ENCODE results near the gene ZNF581. TPM values are rescaled to one million over a fixed set of nuclear protein-coding genes. Genes with fewer than 3 reads are reported as not detected.

ZNF581 gene
- total and polyA plus RNA-seq, 7 donors: 10.2 to 18.6 (median 14.5) TPM

DNA sequence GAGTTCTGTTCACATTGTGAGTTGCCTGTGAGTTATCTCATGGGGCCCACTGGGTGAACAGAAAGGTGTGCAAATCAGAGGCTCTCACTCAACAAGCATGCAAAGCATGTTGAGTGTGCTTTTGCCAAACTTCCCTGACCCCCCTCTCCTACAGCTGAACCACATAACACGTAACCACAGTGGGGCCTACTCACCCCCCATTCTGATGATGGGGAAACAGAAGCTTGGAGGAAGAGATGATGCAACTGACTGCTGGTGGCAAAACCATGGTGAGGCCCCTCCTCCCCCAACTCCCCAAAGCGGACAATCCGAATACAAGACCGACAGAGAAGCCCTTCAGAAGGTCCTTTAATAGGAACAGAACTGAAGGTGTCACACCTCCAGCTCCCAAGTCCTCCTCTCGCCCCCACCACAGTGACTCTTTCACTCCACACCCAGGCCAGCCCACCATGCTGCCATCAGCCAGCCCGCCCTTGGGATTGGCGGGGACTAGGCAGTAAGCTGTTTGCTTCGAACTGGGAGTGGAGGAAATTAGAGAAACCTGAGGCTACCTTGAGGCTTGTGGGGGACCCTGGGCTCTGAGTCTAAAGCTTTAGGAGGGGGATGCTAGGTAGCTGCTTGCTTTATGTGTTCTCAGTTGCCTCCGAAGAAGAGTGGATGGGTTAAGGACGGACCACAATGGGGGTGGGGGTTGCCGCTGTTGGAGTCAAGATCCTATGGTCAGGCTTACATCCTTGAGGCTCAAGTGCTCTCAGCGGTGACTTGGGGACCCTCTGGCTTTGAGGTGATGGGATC is 22.8 kb upstream of the ZNF581 start:
- Histone ChIP-seq H3K4me3 (no peak overlapping the region), H3K27ac (peak overlapping the region; percentile 46), H3K4me1 (peaks cover 40% of the 10 kb centered on the region), H3K36me3 (ENCODE audit: insufficient read depth in 1 of 2, low read depth in 1 of 2) (peaks cover 11 to 33% of the 10 kb centered on the region in 2 donors), H3K27me3 (ENCODE audit: insufficient read depth in 3 of 3, low read length in 2 of 3) (no peaks in the 10 kb centered on the region), H3K9me3 (no peaks in the 10 kb centered on the region)
- WGBS, 3 donors: 84 to 93% (median 88%) methylated on average over 12 of the region's 12 CpGs
- DNase-seq (no peak), ATAC-seq (no peak)
- intact Hi-C loops (cut with DNase I): loop anchor here in 1 of 2 donors (10.0 kb wide), 2 partner anchors 236 to 486 kb away; partner anchors contain the start of genes RPL28 and TMEM238
- TF ChIP-seq, protein P1, sequence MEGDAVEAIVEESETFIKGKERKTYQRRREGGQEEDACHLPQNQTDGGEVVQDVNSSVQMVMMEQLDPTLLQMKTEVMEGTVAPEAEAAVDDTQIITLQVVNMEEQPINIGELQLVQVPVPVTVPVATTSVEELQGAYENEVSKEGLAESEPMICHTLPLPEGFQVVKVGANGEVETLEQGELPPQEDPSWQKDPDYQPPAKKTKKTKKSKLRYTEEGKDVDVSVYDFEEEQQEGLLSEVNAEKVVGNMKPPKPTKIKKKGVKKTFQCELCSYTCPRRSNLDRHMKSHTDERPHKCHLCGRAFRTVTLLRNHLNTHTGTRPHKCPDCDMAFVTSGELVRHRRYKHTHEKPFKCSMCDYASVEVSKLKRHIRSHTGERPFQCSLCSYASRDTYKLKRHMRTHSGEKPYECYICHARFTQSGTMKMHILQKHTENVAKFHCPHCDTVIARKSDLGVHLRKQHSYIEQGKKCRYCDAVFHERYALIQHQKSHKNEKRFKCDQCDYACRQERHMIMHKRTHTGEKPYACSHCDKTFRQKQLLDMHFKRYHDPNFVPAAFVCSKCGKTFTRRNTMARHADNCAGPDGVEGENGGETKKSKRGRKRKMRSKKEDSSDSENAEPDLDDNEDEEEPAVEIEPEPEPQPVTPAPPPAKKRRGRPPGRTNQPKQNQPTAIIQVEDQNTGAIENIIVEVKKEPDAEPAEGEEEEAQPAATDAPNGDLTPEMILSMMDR (IDR thresholded peaks at IDR 0.05): no peak

DNA sequence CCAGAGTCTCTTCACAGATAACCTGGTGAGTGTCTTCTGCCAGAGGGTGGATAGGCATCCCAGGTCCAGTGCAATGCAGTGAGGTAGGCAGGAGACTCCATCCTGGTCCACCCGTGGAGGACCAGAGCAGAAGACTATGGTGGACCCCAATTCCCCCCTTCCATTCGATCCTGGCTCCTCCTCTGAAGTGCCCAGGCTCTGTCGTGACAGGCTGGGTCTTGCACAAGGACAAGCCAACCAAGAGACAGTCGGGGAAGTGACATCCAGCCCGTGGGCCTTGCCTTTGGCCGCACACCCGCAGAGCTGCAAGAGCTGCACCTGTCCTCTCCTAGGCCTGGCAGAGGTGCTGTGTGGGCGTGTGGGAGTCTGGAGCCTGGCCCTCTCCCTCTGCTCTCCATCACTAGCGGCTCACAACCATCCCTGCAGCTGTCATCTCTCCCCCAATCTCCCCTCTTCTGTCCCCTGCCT is 22.2 kb upstream of the ZNF581 start:
- TF ChIP-seq, protein P1 (IDR thresholded peaks at IDR 0.05): no peak
- 31 to 55% (median 35%) methylated on average over 9 of the region's 9 CpGs for WGBS, 3 donors
- peak; percentile 14 to 49 (median 24) for ATAC-seq
- Histone ChIP-seq H3K4me3 (no peak overlapping the region), H3K27ac (peak overlapping the region; percentile 46), H3K9me3 (no peaks in the 10 kb centered on the region), H3K27me3 (ENCODE audit: insufficient read depth in 3 of 3, low read length in 2 of 3) (no peaks in the 10 kb centered on the region), H3K4me1 (peaks cover 40% of the 10 kb centered on the region), H3K36me3 (ENCODE audit: insufficient read depth in 1 of 2, low read depth in 1 of 2) (peaks cover 7 to 26% of the 10 kb centered on the region in 2 donors)
- DNase-seq: peak in 1 of 2 donors; percentile 76
- intact Hi-C loops (cut with DNase I): loop anchor here in 1 of 2 donors (10.0 kb wide), 2 partner anchors 236 to 486 kb away; partner anchors contain the start of genes RPL28 and TMEM238

- H3K4me3 ChIP-seq: no peak overlapping the region
- intact Hi-C loops (cut with DNase I): loop anchor here in 1 of 2 donors (10.0 kb wide), 2 partner anchors 237 to 487 kb away; partner anchors contain the start of genes RPL28 and TMEM238
- no peaks in the 10 kb centered on the region for H3K9me3 ChIP-seq
- 88 to 96% (median 90%) methylated on average over 53 to 55 of the region's 55 CpGs for WGBS, 3 donors
- peaks cover 4 to 21% of the 10 kb centered on the region in 2 donors for H3K36me3 ChIP-seq (ENCODE audit: insufficient read depth in 1 of 2, low read depth in 1 of 2)
- ATAC-seq (no peak), DNase-seq (peak in 1 of 2 donors; percentile 64)
- TF ChIP-seq, protein P1 (IDR thresholded peaks at IDR 0.05): no peak
- no peaks in the 10 kb centered on the region for H3K27me3 ChIP-seq (ENCODE audit: insufficient read depth in 3 of 3, low read length in 2 of 3)
- H3K4me1 ChIP-seq: peaks cover 40% of the 10 kb centered on the region
- peak overlapping the region; percentile 90 for H3K27ac ChIP-seq
These were observed 21.7 kb upstream of the ZNF581 start for GRCh38 chr19:55621673-55622231.

DNA sequence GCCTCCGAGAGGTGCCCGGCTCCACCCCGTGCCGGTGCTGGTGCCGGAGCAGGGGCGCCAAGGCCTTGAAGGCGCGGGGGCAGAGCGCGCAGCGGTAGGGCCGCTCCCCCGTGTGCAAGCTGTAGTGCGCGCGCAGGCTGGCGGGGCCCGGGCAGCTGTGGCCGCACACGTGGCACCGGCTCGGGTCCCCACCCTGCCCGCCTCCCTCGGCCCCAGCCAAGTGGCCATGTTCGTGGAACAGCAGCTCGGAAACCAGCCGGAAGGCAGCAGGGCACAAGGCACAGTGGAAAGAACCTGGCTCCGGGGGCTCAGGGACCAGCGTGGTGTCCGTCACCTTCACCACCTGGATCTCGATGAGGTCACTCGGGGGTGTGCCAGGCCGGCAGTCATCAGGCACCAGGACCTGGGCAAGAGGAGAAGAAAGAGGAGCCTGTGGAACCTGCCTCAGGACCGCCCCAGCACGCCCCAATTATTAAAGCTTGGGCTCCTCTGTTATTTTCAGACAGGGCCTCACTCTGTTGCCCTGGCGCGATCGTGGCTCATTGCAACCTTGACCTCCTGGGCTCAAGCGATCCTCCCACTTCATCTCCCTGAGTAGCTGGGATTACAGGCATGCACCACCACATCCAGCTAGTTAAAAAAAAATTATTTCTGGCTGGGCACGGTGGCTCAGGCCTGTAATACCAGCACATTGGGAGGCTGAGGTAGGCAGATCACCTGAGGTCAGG is 21.0 kb upstream of the ZNF581 start:
- Histone ChIP-seq H3K4me1 (peaks cover 40% of the 10 kb centered on the region), H3K27me3 (ENCODE audit: insufficient read depth in 3 of 3, low read length in 2 of 3) (no peaks in the 10 kb centered on the region), H3K36me3 (ENCODE audit: insufficient read depth in 1 of 2, low read depth in 1 of 2) (peaks cover 4 to 16% of the 10 kb centered on the region in 2 donors), H3K9me3 (no peaks in the 10 kb centered on the region), H3K27ac (peak overlapping the region; percentile 90), H3K4me3 (no peak overlapping the region)
- intact Hi-C loops (cut with DNase I): loop anchor here in 1 of 2 donors (10.0 kb wide), 2 partner anchors 238 to 488 kb away; partner anchors contain the start of genes RPL28 and TMEM238
- WGBS, 3 donors: 71 to 84% (median 78%) methylated on average over 36 to 40 of the region's 40 CpGs
- TF ChIP-seq, protein P1 (IDR thresholded peaks at IDR 0.05): no peak
- DNase-seq: peak in 1 of 2 donors; percentile 66
- no peak for ATAC-seq
